Endothelial cell of hepatic sinusoid (primary cell): ENCODE results near the gene FKRP.
"Not testable (repeated sequence)": the region's sequence is repeated elsewhere in the genome, so short reads cannot be mapped to it uniquely, and the experiment has no call there.

Source experiments
- in situ Hi-C: cut with HindIII; loops from 2 replicates; pipeline ENCODE4 v1.10.0; 2017; ENCODE audit warnings: low sequenced_read_pairs

The FKRP gene, protein sequence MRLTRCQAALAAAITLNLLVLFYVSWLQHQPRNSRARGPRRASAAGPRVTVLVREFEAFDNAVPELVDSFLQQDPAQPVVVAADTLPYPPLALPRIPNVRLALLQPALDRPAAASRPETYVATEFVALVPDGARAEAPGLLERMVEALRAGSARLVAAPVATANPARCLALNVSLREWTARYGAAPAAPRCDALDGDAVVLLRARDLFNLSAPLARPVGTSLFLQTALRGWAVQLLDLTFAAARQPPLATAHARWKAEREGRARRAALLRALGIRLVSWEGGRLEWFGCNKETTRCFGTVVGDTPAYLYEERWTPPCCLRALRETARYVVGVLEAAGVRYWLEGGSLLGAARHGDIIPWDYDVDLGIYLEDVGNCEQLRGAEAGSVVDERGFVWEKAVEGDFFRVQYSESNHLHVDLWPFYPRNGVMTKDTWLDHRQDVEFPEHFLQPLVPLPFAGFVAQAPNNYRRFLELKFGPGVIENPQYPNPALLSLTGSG

DNA sequence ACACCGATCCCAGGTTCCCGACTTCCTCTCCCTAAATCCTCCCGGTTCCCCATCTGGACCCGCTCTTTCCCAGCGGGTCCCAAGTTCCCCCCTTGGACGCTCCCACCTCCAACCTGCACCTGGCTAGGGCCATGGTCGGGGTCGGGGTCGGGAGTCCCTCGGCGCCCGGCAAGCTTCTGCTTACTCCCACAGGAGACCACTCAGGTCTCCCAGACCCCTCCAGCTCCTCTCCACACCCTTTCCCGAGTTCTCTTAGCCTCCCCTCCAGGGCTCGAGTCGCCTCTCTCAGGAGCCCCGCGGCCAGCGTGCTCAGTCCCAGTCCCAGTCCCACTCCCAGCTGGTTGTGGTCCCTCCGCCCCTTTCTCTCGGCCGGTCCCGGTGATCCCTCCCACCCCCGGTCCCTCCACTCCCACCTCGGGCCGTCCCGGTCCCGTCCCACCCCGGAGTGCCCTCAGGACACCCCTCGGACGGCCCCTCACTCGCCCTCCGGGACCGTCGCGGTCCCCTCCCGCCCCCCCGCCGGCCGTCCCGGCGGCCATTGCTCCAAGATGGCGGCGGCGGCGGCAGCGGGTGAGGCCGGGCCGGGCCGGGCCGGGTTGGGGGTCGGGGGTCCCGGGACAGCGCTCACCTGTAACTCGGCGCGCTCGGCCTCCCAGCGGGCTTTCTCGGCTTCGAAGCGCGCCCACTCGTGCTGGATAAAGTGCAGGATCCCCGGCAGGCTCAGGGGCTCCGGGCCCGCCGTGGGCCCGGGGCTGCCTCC, at the start of gene FKRP:
Gene FKRP, plus strand, starts transcription at position 537 of the 760 bp plus-strand sequence. CDS start 9,394 bp downstream, outside the sequence.
- in situ Hi-C loops, result loop anchor here (5.0 kb wide), 3 partner anchors 53 to 102 kb away; no protein-coding TSS in a partner anchor

GRCh38 chr19:46696866-46697203, 49.0 kb upstream of the FKRP start:
- in situ Hi-C loops, result no loop called here

GRCh38 chr19:46697204-46697960, 48.5 kb upstream of the FKRP start:
- in situ Hi-C loops, result no loop called here

DNA sequence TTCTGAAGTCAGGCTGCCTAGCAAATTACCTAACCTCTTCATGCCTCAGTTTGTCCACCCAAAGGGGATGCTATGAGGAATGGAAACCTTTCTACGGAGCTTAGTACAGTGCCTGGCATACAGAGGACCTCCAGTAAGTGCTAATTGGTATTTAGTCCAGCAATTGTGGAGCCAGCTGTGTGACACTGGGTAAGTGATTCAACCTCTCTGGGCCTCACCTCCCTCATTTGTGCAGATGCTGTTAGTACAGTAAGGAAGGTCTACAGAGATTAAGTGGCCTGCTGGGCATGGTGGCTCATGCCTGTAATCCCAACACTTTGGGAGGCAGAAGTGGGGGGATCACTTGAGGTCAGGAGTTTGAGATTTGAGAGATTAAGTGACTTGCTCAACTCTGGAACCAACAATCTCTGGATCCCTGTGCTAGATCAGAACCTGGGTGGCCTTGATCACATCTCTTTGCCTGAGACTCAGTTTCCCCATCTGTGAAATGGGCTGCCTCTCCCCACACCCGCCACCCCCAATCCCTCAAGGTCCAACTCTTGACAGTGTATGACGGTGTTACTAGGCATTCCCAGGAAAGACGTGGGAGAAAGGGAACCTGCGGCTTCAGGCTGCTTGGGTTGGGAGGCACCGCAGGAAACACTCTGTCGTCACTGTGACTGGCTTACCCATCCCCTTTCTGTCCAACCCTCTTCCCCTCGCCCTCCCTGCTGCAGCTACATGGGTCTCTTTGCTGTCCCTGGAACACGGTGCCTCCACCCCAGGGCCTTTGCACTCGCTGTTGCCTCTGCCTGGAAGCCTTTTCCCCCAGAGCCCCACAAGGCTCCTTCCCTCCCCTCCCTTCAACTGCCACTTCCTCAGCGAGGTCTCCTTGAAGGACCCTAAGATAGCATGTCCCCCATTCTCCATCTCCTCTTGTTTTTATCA, 47.2 kb upstream of the FKRP start:
- in situ Hi-C loops, result no loop called here

DNA sequence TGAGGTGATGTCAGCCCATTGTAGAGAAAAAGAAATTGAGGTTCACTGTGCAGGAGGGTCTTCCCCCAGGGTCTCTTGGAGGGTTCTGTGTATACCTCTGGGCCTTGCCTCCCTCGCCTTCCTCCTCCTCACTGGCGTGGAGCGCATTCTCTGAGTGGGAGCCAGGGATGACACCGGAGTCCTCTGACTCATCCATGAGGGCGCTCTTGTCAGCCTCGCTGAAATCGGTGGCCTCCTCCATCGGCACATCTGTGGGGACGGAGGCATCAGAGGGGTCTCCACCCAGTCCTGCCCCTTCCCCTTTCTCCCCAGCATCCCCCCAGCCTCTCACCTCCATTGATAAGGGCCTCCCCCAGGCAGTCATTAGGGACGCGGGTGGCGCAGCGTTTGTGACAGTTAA, 45.2 kb upstream of the FKRP start:
- in situ Hi-C loops, result no loop called here

DNA sequence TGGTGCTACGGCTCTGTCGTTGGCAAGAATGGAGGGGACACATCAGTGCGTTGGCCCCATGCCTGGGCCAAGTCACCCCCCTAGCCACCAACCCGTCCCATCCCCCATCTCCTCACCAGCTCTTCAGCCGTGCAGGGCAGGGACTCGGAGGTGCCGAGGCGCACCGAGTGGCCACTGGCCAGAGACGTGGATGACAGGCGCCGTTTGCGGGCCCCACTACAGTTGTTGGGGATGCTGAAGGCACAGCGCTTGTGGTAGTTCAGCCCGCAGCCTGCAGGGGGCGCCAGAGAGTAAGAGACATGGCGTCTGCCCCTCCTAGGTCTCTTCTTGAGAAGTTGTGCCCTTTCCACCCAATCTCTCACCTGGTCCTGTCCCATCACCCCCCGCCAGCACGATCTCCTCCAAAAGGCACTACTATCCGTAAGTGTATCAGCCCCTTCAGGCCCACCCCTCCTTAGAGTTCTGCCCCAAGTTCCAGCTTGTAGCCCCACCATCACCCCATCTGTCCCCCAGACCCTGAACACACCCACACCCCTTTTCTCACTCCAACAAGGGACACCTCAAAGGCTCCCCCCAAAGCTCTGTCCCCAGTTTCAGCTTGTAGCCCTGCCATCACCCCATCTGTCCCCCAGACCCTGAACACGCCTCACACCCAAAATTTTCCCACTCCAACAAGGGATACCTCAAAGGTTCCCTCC, 41.3 kb upstream of the FKRP start:
- in situ Hi-C loops, result no loop called here

DNA sequence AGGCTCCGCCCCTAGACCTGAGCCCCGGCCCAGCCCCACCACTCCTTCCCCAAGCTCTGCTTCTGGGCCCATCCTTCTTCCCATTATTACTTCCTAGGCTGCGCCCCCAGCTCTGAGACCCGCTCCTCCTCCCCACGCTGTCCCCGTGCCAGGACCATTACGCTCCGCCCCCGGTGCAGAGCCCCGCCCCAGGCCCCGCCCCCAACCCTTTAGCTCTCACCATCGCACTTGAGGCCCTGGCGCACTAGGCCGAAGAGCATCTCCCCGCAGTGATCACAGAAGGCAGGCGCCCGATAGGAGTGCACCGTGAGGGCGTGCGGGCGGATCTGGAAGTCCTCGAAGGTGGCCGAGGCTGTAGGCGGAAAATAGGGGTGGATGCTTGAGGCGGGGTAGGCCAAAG, 35.2 kb upstream of the FKRP start:
- in situ Hi-C loops, result no loop called here

DNA sequence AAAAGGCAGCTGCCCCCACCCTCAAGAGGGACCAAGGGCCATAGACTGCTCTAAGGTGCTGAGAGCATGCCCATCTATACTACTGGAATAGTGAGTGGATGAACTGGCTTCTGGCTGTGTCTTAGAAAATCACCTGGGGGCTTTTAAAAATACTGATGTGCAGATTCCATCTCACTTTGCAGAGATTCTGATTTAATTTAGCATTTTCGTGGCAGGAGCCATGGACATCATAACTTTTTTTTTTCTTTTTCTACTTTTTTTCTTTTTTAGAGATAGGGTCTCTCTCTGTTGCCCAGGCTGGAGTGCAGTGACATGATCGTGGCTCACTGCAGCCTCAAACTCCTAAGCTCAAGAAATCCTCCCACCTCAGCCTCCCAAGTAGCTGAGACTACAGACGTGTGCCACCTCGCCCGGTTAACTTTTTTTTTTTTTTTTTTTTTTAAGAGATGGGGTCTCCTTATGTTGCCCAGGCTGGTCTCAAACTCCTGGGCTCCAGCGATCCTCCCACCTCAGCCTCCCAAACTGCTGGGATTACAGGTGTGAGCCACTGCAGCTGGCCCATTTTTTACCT, 33.0 kb upstream of the FKRP start:
- in situ Hi-C loops, result not testable (repeated sequence)

DNA sequence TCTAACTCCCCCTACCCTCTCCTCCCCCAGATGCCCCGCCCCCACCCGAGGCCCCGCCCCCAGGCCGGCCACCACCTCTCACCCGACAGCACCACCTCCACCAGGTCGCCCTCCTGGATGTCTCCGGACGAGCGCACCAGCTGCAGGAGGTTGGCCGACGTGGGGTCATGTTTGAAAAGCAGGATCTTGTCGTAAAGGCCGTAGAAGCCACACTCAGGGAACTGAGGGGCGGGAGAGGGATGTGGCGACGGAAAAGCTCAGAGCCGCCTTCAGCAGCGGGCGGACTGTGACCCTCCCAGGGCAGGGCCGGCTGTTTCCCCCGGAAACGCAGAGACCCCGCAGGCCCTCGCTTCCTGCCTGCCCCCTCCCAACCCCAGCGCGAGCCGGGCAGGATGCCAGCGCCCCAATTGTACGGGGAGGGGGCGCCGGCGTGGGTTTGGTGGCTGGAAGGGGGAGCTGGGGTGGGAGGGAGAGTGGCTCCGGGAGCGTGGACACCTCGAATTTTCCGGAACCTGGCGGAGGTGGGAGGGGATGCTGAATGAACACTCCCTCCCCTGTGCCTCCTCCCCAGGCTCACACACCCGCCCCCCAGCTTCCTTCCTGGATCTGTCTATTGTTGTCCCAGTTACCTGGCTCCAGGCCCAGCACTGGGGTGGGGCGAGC, 31.9 kb upstream of the FKRP start:
- in situ Hi-C loops, result no loop called here

- in situ Hi-C loops, result no loop called here
Measured at GRCh38 chr19:46714444-46715106, 31.3 kb upstream of the FKRP start.

DNA sequence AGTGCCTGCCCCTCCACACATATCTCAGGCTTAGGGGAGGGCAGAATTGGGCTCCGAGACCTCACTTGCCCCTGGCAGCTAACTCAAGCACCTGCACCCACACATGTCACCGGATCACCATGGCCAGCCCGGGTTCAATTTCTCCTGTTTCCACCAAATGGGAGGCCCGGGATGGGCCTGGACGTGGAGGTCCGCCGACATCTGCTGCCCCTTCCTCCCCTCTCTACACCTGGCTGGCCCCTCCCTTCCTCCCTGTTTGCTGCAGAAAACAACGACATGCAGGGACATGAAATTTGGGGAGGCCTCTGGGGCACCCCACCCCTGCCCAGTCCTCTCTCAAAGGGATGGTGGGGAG, 30.3 kb upstream of the FKRP start:
- in situ Hi-C loops, result no loop called here

GRCh38 chr19:46715975-46716671, 29.7 kb upstream of the FKRP start:
- in situ Hi-C loops, result no loop called here

GRCh38 chr19:46716672-46717033, 29.2 kb upstream of the FKRP start:
- in situ Hi-C loops, result no loop called here

- in situ Hi-C loops, result no loop called here
Measured at GRCh38 chr19:46717034-46717715, 28.7 kb upstream of the FKRP start, which contains the start of gene PRKD2. PRKD2 (minus strand) TSS chr19:46717114; CDS start chr19:46716370, 744 bp downstream.

- in situ Hi-C loops, result no loop called here
Measured at GRCh38 chr19:46717716-46718143, 28.1 kb upstream of the FKRP start.

GRCh38 chr19:46718157-46718933, 27.5 kb upstream of the FKRP start:
- in situ Hi-C loops, result no loop called here
